SK-N-SH treated with all-trans-retinoic acid at 6 μM for 48 hours (cell line): ENCODE measurements around the gene SMIM38.

ENCODE experiments used
- ARNTL ChIP-seq: fragments of 450-650 bp; formaldehyde crosslinking; IDR thresholded peaks from 2 replicates; pipeline ENCODE4 v1.5.0; 2020; ENCODE audit warnings: low read depth, mild to moderate bottlenecking, moderate library complexity, borderline replicate concordance
- CREB5 ChIP-seq: fragments of 250-450 bp; sonication (Bioruptor Pico); IDR thresholded peaks from 2 replicates; pipeline ENCODE4 v1.5.1; 2020; ENCODE audit warnings: low read depth, mild to moderate bottlenecking, moderate library complexity
- ESRRG ChIP-seq: fragments of 250-450 bp; sonication (Bioruptor Pico); IDR thresholded peaks from 2 replicates; pipeline ENCODE4 v1.6.1; 2021; ENCODE audit warnings: mild to moderate bottlenecking
- ISL1 ChIP-seq: fragments of 250-450 bp; sonication (Bioruptor Pico); IDR thresholded peaks from 2 replicates; pipeline ENCODE4 v2.1.2; 2022; ENCODE audit warnings: mild to moderate bottlenecking, moderate library complexity
- RARB ChIP-seq: fragments of 250-450 bp; sonication (Bioruptor Pico); IDR thresholded peaks from 2 replicates; pipeline ENCODE4 v1.8.0; 2021; ENCODE audit warnings: mild to moderate bottlenecking, moderate library complexity
- SNAI2 ChIP-seq: fragments of 250-450 bp; sonication (Bioruptor Pico); IDR thresholded peaks from 2 replicates; pipeline ENCODE4 v1.5.0; 2020; ENCODE audit warnings: mild to moderate bottlenecking, moderate library complexity
- ZFP3 ChIP-seq: fragments of 250-450 bp; sonication (Bioruptor Pico); IDR thresholded peaks from 2 replicates; pipeline ENCODE4 v1.5.0; 2020; ENCODE audit warnings: mild to moderate bottlenecking, moderate library complexity
- ZFP30 ChIP-seq: fragments of 450-650 bp; formaldehyde crosslinking; IDR thresholded peaks from 2 replicates; pipeline ENCODE4 v1.5.0; 2022; ENCODE audit warnings: mild to moderate bottlenecking, moderate library complexity

- TF ChIP-seq CREB5 (no peak), ZFP30 (CRISPR knock-in tag) (no peak), SNAI2 (CRISPR knock-in tag) (no peak), ZFP3 (CRISPR knock-in tag) (no peak), ESRRG (CRISPR knock-in tag) (no peak), ISL1 (CRISPR knock-in tag) (no peak), RARB (CRISPR knock-in tag) (no peak), ARNTL (CRISPR knock-in tag) (no peak)
Measured at GRCh38 chr11:69194396-69194795, 38.7 kb downstream of the SMIM38 start.
